ENCODE measurements around the gene DPH7. TPM values are rescaled to one million over a fixed set of nuclear protein-coding genes. Genes with fewer than 3 reads are reported as not detected.

DPH7 gene
- total RNA-seq, 6 experiments from 2014 or later: 9.2 to 17.8 (median 11.8) TPM

DNA sequence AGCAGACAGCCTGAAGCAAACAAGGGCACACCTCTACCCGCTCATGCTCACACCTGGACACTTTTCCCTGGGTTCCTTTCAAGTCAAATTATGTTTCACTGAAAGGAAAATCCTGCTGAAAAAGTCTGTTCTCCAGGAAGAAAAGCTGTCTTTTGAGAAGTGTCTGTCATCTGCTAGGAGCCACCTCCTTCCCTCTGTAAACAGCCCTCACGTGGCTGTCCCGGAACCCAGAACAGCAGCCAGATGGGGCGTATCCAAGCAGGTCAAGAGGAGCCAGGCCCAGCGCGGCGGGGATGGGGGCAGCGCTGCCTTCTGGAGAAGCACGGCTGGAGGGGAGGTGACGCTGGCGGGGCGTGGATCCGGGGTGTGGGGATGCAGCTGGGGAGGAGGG, 28.5 kb downstream of the DPH7 start, which contains the start of gene PNPLA7:
Gene PNPLA7, minus strand, starts transcription at position 172 of the 391 bp plus-strand sequence. CDS start 205 bp downstream, outside the sequence.
- peak; percentile 79 to 83 (median 80) for ATAC-seq
- H3K27ac ChIP-seq: peak within 1 kb of the TSS in 2 of 3 donors; percentile 73 to 84

DNA sequence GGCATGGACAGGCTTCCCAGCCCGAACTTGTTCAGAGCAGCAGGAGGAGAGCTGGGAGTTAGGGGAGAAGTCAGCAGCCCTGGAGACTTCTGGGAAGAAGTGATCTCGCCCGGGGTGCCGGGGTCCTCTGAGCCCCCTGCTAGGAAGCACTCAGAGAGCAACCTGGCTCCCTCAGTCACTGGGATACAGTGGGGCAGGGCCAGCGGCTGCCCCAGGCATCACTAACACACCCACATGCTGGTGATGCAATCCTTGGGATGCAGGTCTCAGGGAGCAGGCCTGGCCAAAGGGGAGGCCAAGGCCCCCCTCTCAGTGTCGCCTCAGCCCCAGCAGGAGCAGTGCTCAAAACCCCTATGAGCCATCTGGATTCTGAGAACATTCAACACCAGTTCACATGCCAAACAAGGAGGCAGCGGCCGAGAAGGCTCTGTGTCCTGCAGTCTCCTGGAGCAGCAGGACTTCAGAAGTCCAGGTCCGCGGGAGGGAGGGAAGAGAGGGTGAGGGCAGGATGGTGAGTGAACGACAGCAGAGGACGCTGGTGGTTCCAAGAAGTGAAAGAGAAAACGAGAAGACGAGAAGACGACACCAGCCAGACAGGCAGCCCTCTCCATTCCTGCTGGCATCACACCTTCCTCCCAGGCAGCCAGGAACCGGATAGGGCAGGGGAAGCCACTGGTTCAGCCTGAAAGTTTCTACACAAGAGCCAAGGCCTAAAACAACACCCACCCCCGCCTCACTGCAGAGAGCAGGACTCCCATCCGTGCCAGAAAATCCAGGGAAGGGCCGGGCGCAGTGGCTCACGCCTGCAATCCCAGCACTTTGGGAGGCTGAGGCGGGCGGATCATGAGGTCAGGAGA, 30.8 kb downstream of the DPH7 start:
- no peak for ATAC-seq
- Histone ChIP-seq H3K36me3 (peaks cover 0 to 2% (median 0%) of the 10 kb centered on the region in 4 donors), H3K4me3 (no peak overlapping the region), H3K4me1 (peaks cover 0 to 19% (median 8%) of the 10 kb centered on the region in 4 donors), H3K27me3 (no peaks in the 10 kb centered on the region), H3K9me3 (no peaks in the 10 kb centered on the region), H3K27ac (no peak overlapping the region)
- no peak for DNase-seq
- intact Hi-C loops (cut with DNase I): no loop called here
- TF ChIP-seq, protein P1, sequence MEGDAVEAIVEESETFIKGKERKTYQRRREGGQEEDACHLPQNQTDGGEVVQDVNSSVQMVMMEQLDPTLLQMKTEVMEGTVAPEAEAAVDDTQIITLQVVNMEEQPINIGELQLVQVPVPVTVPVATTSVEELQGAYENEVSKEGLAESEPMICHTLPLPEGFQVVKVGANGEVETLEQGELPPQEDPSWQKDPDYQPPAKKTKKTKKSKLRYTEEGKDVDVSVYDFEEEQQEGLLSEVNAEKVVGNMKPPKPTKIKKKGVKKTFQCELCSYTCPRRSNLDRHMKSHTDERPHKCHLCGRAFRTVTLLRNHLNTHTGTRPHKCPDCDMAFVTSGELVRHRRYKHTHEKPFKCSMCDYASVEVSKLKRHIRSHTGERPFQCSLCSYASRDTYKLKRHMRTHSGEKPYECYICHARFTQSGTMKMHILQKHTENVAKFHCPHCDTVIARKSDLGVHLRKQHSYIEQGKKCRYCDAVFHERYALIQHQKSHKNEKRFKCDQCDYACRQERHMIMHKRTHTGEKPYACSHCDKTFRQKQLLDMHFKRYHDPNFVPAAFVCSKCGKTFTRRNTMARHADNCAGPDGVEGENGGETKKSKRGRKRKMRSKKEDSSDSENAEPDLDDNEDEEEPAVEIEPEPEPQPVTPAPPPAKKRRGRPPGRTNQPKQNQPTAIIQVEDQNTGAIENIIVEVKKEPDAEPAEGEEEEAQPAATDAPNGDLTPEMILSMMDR (IDR thresholded peaks at IDR 0.05): no peak
- TF ChIP-seq POLR2A (IDR thresholded peaks at IDR 0.05): no peak
- WGBS (ENCODE audit: insufficient coverage, low coverage, low lambda C conversion rate, missing lambda C conversion rate): 90% methylated on average over 9 of the region's 23 CpGs

More for the DNA sequence above, 28.5 kb downstream of the DPH7 start, which contains the start of gene PNPLA7:
- Histone ChIP-seq H3K4me3 (peak within 1 kb of the TSS; percentile 59 to 89 (median 70)), H3K9me3 (no peaks in the 10 kb centered on the region), H3K27me3 (no peaks in the 10 kb centered on the region), H3K36me3 (peaks cover 0 to 15% (median 0%) of the 10 kb centered on the region in 4 donors), H3K4me1 (peaks cover 0 to 22% (median 9%) of the 10 kb centered on the region in 4 donors)
- WGBS (ENCODE audit: insufficient coverage, low coverage, low lambda C conversion rate, missing lambda C conversion rate): 2% methylated on average over 13 of the region's 13 CpGs
- DNase-seq: peak; percentile 90 to 97 (median 95)
- TF ChIP-seq, protein P1 (IDR thresholded peaks at IDR 0.05): no peak
- peak; percentile 23 for TF ChIP-seq POLR2A (IDR thresholded peaks at IDR 0.05)
- intact Hi-C loops (cut with DNase I): no loop called here

DNA sequence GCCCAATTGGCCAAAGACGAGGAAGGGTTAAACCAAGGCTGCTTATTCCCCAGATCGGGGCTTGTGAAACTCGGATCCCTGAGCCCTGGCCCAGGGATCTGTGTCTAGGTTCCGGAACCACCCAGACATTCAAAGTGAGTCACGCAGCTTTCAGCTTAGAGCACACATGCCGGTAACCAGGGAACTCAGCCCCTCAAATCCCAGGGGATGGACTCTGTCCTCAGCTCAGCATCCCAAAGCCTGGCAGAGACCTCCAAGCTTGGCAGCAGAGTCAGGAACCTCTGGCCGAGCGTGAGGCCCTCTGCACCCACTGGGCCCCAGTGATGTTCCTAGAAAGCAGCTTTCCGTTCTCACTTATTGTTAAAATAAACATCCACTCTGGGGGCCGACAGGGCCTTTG, 33.6 kb downstream of the DPH7 start:
- Histone ChIP-seq H3K27me3 (no peaks in the 10 kb centered on the region), H3K36me3 (peaks cover 0 to 12% (median 0%) of the 10 kb centered on the region in 4 donors), H3K9me3 (no peaks in the 10 kb centered on the region), H3K4me1 (peaks cover 0 to 13% (median 6%) of the 10 kb centered on the region in 4 donors), H3K27ac (no peak overlapping the region), H3K4me3 (no peak overlapping the region)
- no peak for ATAC-seq
- TF ChIP-seq POLR2A (IDR thresholded peaks at IDR 0.05): no peak
- TF ChIP-seq, protein P1 (IDR thresholded peaks at IDR 0.05): no peak
- 74% methylated on average over 7 of the region's 10 CpGs for WGBS (ENCODE audit: insufficient coverage, low coverage, low lambda C conversion rate, missing lambda C conversion rate)
- no peak for DNase-seq
- intact Hi-C loops (cut with DNase I): no loop called here

DNA sequence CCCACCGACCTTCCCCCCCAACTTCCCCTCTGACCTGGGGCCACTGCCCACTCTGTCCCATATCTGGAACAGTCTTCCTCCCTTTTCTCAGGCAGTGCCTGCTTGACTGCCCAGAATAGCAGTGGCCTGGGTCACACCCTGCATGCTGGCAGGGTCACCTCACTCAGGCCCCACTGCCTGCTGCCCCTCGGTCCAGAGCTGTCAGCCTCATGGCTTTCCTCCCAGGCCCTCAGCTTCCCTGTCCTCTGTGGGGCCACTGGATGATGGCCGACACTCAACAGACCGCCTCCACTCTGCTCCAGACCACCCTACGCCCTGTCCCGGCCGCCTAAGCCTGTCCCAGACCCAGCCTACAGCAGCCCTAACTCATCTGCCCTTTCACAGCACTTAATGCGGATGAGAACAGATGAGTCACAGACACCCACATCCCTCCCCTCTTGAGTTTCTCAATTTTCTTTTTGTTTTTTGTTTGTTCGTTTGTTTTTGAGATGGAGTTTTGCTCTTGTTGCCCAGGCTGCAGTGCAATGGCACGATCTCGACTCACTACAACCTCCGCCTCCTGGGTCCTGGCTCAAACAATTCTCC, 34.5 kb downstream of the DPH7 start:
- H3K4me3 ChIP-seq: no peak overlapping the region
- TF ChIP-seq POLR2A (IDR thresholded peaks at IDR 0.05): no peak
- TF ChIP-seq, protein P1 (IDR thresholded peaks at IDR 0.05): no peak
- intact Hi-C loops (cut with DNase I): no loop called here
- peaks cover 0 to 5% (median 2%) of the 10 kb centered on the region in 4 donors for H3K4me1 ChIP-seq
- H3K36me3 ChIP-seq: peaks cover 0 to 16% (median 0%) of the 10 kb centered on the region in 4 donors
- no peak overlapping the region for H3K27ac ChIP-seq
- no peaks in the 10 kb centered on the region for H3K9me3 ChIP-seq
- DNase-seq: no peak
- no peaks in the 10 kb centered on the region for H3K27me3 ChIP-seq
- peak in 1 of 4 donors; percentile 8 for ATAC-seq
- WGBS (ENCODE audit: insufficient coverage, low coverage, low lambda C conversion rate, missing lambda C conversion rate): 78% methylated on average over 7 of the region's 12 CpGs
